Globus pallidus (tissue), 1 donor: ENCODE measurements around the gene OR2C1.

Experiments used
- DNase-seq: peaks from one replicate; pipeline ENCODE4 v3.0.0-alpha.2; 2015; ENCODE audit warnings: low spot score

OR2C1 gene

GRCh38 chr16:3400446-3400778 lies 44.7 kb downstream of the OR2C1 start:
- DNase-seq: no peak

- DNase-seq: peak; percentile 99
These were observed 45.3 kb downstream of the OR2C1 start, which contains the start of the genes ZNF174 and ZSCAN32 for GRCh38 chr16:3400779-3401688. Gene ZNF174, plus strand, starts transcription at chr16:3401215. Its CDS starts 790 bp downstream, at chr16:3402005. Gene ZSCAN32, minus strand, starts transcription at chr16:3401004. Its CDS starts 3,447 bp downstream, at chr16:3397557.

- no peak for DNase-seq
These were observed 46.2 kb downstream of the OR2C1 start for GRCh38 chr16:3401719-3402397.
